ENCODE data around the gene HIGD1C. TPM values are rescaled to one million over a fixed set of nuclear protein-coding genes. Genes with fewer than 3 reads are reported as not detected.
"Not testable (repeated sequence)": the region's sequence is repeated elsewhere in the genome, so short reads cannot be mapped to it uniquely, and the experiment has no call there.

HIGD1C gene
- total RNA-seq, 1 donor from 2014 or later, result not detected

DNA sequence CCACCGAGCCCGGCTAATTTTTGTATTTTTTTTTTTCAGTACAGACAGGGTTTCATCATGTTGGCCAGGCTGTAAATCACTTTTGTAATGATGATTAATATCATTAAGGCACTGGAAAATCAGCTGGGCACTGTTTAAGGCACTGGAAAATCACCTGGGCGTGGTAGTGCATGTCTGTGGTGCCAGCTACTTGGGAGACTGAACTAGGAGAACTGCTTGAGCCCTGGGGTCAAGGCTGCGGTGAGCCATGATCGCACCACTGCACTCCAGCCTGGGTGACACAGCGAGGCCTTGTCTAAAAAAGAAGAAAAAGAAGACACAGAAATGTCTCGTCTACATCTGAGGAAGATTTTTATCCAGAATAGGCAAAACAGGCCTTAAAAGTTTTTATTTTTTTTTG is 61.1 kb downstream of the HIGD1C start:
- Mint-ChIP-seq H3K27me3 (ENCODE audit: low read depth) (no peaks in the 10 kb centered on the region), H3K9me3 (no peaks in the 10 kb centered on the region), H3K4me1 (peaks cover 33% of the 10 kb centered on the region), H3K4me3 (no peak overlapping the region), H3K27ac (ENCODE audit: unreplicated experiment) (peak overlapping the region; percentile 12), H3K36me3 (ENCODE audit: low read depth) (peaks cover 4% of the 10 kb centered on the region)
- TF ChIP-seq, protein P1, sequence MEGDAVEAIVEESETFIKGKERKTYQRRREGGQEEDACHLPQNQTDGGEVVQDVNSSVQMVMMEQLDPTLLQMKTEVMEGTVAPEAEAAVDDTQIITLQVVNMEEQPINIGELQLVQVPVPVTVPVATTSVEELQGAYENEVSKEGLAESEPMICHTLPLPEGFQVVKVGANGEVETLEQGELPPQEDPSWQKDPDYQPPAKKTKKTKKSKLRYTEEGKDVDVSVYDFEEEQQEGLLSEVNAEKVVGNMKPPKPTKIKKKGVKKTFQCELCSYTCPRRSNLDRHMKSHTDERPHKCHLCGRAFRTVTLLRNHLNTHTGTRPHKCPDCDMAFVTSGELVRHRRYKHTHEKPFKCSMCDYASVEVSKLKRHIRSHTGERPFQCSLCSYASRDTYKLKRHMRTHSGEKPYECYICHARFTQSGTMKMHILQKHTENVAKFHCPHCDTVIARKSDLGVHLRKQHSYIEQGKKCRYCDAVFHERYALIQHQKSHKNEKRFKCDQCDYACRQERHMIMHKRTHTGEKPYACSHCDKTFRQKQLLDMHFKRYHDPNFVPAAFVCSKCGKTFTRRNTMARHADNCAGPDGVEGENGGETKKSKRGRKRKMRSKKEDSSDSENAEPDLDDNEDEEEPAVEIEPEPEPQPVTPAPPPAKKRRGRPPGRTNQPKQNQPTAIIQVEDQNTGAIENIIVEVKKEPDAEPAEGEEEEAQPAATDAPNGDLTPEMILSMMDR (conservative IDR thresholded peaks at IDR 0.05), result no peak
- no peak for DNase-seq (ENCODE audit: low read depth, low spot score)

- not testable (repeated sequence) for H3K36me3 Mint-ChIP-seq (ENCODE audit: low read depth); H3K9me3 Mint-ChIP-seq; H3K27ac Mint-ChIP-seq (ENCODE audit: unreplicated experiment); H3K4me3 Mint-ChIP-seq; DNase-seq (ENCODE audit: low read depth, low spot score); H3K27me3 Mint-ChIP-seq (ENCODE audit: low read depth)
- H3K4me1 Mint-ChIP-seq, result peaks cover 28% of the 10 kb centered on the region
These were observed 62.1 kb downstream of the HIGD1C start for GRCh38 chr12:51014467-51014866.

- Mint-ChIP-seq H3K4me3 (no peak overlapping the region), H3K9me3 (no peaks in the 10 kb centered on the region), H3K4me1 (peaks cover 37% of the 10 kb centered on the region), H3K36me3 (ENCODE audit: low read depth) (no peaks in the 10 kb centered on the region), H3K27me3 (ENCODE audit: low read depth) (no peaks in the 10 kb centered on the region), H3K27ac (ENCODE audit: unreplicated experiment) (no peak overlapping the region)
- DNase-seq (ENCODE audit: low read depth, low spot score), result no peak
- TF ChIP-seq, protein P1 (conservative IDR thresholded peaks at IDR 0.05), result no peak
These were observed 65.1 kb downstream of the HIGD1C start for GRCh38 chr12:51017452-51017851.

DNA sequence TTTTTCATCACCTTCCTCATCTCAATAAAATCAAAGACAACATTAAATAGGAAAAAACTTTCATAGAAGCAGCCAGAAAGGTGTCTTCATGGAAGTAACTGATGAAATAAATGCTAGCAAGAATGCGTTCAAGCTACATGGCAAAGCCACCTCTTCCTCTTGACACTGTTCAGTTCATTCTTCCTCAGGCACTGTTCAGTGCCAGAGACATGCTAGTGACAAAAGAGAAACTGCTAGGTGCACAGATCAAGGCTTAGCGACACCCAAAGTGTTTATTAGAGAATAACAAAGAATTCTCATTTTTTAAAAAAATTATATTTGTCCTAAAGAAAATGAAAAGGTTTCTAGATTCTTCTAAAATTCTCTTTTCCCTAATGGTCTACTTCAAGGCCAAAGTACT is 66.6 kb downstream of the HIGD1C start:
- H3K27ac Mint-ChIP-seq (ENCODE audit: unreplicated experiment), result no peak overlapping the region
- H3K9me3 Mint-ChIP-seq, result no peaks in the 10 kb centered on the region
- TF ChIP-seq, protein P1 (conservative IDR thresholded peaks at IDR 0.05), result no peak
- H3K4me3 Mint-ChIP-seq, result no peak overlapping the region
- DNase-seq (ENCODE audit: low read depth, low spot score), result no peak
- no peaks in the 10 kb centered on the region for H3K36me3 Mint-ChIP-seq (ENCODE audit: low read depth)
- H3K27me3 Mint-ChIP-seq (ENCODE audit: low read depth), result no peaks in the 10 kb centered on the region
- H3K4me1 Mint-ChIP-seq, result peaks cover 41% of the 10 kb centered on the region

- H3K27me3 Mint-ChIP-seq (ENCODE audit: low read depth), result no peaks in the 10 kb centered on the region
- TF ChIP-seq, protein P1 (conservative IDR thresholded peaks at IDR 0.05), result no peak
- H3K4me3 Mint-ChIP-seq, result peak overlapping the region; percentile 27
- no peak overlapping the region for H3K27ac Mint-ChIP-seq (ENCODE audit: unreplicated experiment)
- H3K9me3 Mint-ChIP-seq, result no peaks in the 10 kb centered on the region
- no peaks in the 10 kb centered on the region for H3K36me3 Mint-ChIP-seq (ENCODE audit: low read depth)
- no peak for DNase-seq (ENCODE audit: low read depth, low spot score)
- H3K4me1 Mint-ChIP-seq, result peaks cover 50% of the 10 kb centered on the region
These were observed 67.6 kb downstream of the HIGD1C start for GRCh38 chr12:51019927-51020326.

Other genes with a start within 250 kb of the HIGD1C start
- 25.0 and 31.7 TPM in 2 replicates for gene ATF1, start 188.4 kb upstream of the HIGD1C start, total RNA-seq
- gene TMPRSS12, start 109.6 kb upstream of the HIGD1C start, total RNA-seq, result not detected in 2 replicates
- 50.4 and 51.4 TPM in 2 replicates for gene SLC11A2, start 73.8 kb downstream of the HIGD1C start, total RNA-seq
- gene LETMD1, start 95.8 kb downstream of the HIGD1C start, total RNA-seq, result 43.2 and 44.5 TPM in 2 replicates
- 54.4 and 55.2 TPM in 2 replicates for gene CSRNP2, start 131.1 kb downstream of the HIGD1C start, total RNA-seq
- 28.5 and 28.8 TPM in 2 replicates for gene TFCP2, start 220.6 kb downstream of the HIGD1C start, total RNA-seq